ENCODE data around the gene ZBP1. TPM values are rescaled to one million over a fixed set of nuclear protein-coding genes. Genes with fewer than 3 reads are reported as not detected.

ZBP1 gene
- total RNA-seq, 1 experiment from 2014 or later: 2.9 TPM

DNA sequence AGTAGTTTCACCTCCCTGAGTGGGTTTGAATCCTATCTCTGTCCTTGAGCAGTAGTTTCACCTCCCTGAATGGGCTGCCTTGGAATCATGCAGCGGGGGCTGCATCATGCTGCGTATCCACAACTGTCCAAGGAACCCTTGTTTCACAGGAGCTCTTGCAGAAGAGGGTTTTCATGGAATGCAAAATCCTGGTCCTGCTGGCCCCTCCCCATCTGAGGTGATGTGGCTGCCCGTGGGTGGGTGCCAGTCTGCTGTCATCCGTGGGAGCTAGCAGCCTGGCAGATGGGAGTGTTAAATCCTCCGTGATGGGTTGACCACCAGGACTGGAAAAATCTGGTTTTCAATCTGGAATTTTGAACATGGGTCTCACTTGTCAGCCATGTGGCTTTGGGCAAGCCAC lies 21.7 kb downstream of the ZBP1 start:
- Mint-ChIP-seq H3K36me3 (ENCODE audit: insufficient read depth, unreplicated experiment) (peaks cover 4% of the 10 kb centered on the region), H3K27ac (ENCODE audit: unreplicated experiment) (no peak overlapping the region), H3K4me1 (ENCODE audit: low read depth, unreplicated experiment) (peaks cover 24% of the 10 kb centered on the region), H3K4me3 (ENCODE audit: low read depth, unreplicated experiment) (no peak overlapping the region), H3K27me3 (ENCODE audit: unreplicated experiment) (peaks cover 9% of the 10 kb centered on the region), H3K9me3 (ENCODE audit: low read depth, unreplicated experiment) (no peaks in the 10 kb centered on the region)
- DNase-seq: no peak
- CTCF ChIA-PET: interaction anchor here (1.0 to 1.1 kb wide), 2 partner anchors 12 to 611 kb away, joined by 3 read pairs; no protein-coding TSS in a partner anchor
- intact Hi-C loops (cut with micrococcal nuclease; ENCODE audit: unreplicated experiment): loop anchor here (10.0 kb wide), 1 partner anchor 214 kb away; no protein-coding TSS in a partner anchor
- BruUV-seq (replicated peaks): no TSS peak
- TF ChIP-seq, protein P1, sequence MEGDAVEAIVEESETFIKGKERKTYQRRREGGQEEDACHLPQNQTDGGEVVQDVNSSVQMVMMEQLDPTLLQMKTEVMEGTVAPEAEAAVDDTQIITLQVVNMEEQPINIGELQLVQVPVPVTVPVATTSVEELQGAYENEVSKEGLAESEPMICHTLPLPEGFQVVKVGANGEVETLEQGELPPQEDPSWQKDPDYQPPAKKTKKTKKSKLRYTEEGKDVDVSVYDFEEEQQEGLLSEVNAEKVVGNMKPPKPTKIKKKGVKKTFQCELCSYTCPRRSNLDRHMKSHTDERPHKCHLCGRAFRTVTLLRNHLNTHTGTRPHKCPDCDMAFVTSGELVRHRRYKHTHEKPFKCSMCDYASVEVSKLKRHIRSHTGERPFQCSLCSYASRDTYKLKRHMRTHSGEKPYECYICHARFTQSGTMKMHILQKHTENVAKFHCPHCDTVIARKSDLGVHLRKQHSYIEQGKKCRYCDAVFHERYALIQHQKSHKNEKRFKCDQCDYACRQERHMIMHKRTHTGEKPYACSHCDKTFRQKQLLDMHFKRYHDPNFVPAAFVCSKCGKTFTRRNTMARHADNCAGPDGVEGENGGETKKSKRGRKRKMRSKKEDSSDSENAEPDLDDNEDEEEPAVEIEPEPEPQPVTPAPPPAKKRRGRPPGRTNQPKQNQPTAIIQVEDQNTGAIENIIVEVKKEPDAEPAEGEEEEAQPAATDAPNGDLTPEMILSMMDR (IDR thresholded peaks at IDR 0.05; ENCODE audit: unreplicated experiment): no peak

DNA sequence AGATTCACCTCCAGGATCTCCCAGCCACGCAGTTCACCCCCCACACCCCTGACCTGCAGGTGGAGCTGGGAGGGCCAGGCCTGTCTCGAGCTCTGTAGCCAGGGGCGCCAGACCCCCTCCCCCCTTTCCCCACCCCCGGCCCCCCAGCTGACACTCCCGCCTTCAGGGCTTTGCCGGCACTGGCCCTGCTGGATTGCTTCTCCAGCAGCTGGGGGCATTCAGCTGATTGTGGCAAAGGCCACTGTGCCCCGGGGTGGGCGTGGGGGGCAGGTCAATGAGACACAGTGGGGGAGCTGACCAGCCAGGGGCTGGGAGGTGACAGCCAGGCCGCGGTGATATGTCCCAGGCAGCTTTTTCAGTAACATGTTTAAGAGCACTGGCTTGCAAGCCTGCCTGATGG lies 22.2 kb downstream of the ZBP1 start:
- no peak overlapping the region for H3K4me3 Mint-ChIP-seq (ENCODE audit: low read depth, unreplicated experiment)
- peaks cover 4% of the 10 kb centered on the region for H3K36me3 Mint-ChIP-seq (ENCODE audit: insufficient read depth, unreplicated experiment)
- no peak for DNase-seq
- H3K27ac Mint-ChIP-seq (ENCODE audit: unreplicated experiment): no peak overlapping the region
- TF ChIP-seq, protein P1 (IDR thresholded peaks at IDR 0.05; ENCODE audit: unreplicated experiment): no peak
- intact Hi-C loops (cut with micrococcal nuclease; ENCODE audit: unreplicated experiment): loop anchor here (10.0 kb wide), 1 partner anchor 213 kb away; no protein-coding TSS in a partner anchor
- peaks cover 28% of the 10 kb centered on the region for H3K4me1 Mint-ChIP-seq (ENCODE audit: low read depth, unreplicated experiment)
- CTCF ChIA-PET: interaction anchor here (1.0 kb wide), 1 partner anchor 611 kb away, joined by 3 read pairs; no protein-coding TSS in a partner anchor
- H3K27me3 Mint-ChIP-seq (ENCODE audit: unreplicated experiment): peaks cover 13% of the 10 kb centered on the region
- H3K9me3 Mint-ChIP-seq (ENCODE audit: low read depth, unreplicated experiment): no peaks in the 10 kb centered on the region
- BruUV-seq (replicated peaks): no TSS peak

DNA sequence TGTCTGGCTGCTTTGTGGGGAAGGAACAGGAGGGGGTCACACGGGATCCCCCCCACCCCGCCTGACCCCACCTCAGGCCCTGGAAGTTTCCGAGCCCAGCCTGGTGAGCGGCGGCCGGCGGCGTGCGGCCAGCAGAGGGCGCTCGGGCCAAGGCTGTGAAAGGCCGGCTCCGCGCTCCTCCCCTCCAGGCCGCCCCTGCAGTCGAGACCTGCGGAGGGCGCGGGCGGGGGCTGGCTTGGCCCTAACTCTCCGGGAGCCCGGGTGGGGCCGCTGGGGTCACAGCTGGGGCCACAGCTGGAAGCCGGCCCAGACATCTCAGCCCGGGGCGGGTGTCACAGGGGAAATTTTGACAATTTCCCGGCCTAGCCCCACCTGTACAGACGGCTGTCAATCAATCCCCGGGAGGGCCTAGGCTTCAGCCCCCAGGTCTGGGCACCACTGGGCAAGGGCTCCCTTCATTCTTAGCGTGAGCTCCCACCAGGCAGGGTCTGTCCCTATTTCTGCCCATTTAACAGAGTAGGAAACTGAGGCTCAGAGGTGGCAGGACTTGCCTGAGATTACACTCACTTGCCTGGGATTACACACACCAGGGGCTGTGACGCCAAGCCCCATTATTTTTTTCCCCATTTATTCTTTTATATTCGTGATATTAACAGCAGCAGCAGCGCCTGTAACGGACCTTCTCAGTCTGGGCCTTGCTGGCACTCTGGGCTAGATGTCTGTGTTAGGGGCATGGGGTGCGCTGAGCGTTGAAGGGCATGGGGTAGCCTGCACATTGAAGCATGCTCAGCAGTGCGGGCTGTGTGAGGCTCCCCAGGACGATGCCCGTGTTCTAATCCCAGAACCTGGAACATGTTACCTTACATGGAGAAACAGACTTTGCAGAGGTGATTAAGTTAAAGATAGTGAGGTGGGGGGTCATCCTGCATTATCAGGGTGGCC lies 23.0 kb downstream of the ZBP1 start:
- peaks cover 20% of the 10 kb centered on the region for H3K27me3 Mint-ChIP-seq (ENCODE audit: unreplicated experiment)
- no peak overlapping the region for H3K27ac Mint-ChIP-seq (ENCODE audit: unreplicated experiment)
- no TSS peak for BruUV-seq (replicated peaks)
- CTCF ChIA-PET: interaction anchor here (1.0 to 3.1 kb wide), 4 partner anchors 84 to 623 kb away, joined by 3 to 18 read pairs (median 4); no protein-coding TSS in a partner anchor
- H3K36me3 Mint-ChIP-seq (ENCODE audit: insufficient read depth, unreplicated experiment): peaks cover 4% of the 10 kb centered on the region
- peak overlapping the region; percentile 28 for H3K4me3 Mint-ChIP-seq (ENCODE audit: low read depth, unreplicated experiment)
- TF ChIP-seq, protein P1 (IDR thresholded peaks at IDR 0.05; ENCODE audit: unreplicated experiment): peak; percentile 96
- intact Hi-C loops (cut with micrococcal nuclease; ENCODE audit: unreplicated experiment): loop anchor here (1.0 to 10.0 kb wide), 2 partner anchors 212 to 612 kb away; no protein-coding TSS in a partner anchor
- no peaks in the 10 kb centered on the region for H3K9me3 Mint-ChIP-seq (ENCODE audit: low read depth, unreplicated experiment)
- peaks cover 29% of the 10 kb centered on the region for H3K4me1 Mint-ChIP-seq (ENCODE audit: low read depth, unreplicated experiment)
- DNase-seq: peak; percentile 90

DNA sequence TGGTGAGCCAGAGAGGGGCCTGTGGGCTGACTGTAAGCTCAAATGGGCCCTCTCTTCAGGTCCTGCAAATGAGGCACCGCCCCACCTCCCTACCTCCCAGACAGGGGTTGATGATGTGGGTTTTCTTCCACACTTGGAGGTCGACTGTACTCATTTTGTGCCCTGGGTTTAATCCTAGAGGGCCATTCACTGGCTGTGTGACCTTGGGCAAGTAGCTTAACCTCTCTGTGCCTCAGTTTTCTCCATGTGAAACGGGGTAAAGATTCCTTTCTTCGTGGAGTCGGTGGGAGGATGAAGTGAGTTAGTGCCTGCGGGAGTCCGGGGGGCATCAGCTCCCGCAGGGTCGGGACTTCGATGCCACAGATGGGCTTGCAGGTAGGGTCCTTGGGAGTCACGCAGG lies 23.9 kb downstream of the ZBP1 start:
- BruUV-seq (replicated peaks): no TSS peak
- Mint-ChIP-seq H3K36me3 (ENCODE audit: insufficient read depth, unreplicated experiment) (peaks cover 4% of the 10 kb centered on the region), H3K9me3 (ENCODE audit: low read depth, unreplicated experiment) (no peaks in the 10 kb centered on the region), H3K27ac (ENCODE audit: unreplicated experiment) (no peak overlapping the region), H3K27me3 (ENCODE audit: unreplicated experiment) (peaks cover 29% of the 10 kb centered on the region), H3K4me1 (ENCODE audit: low read depth, unreplicated experiment) (peaks cover 29% of the 10 kb centered on the region), H3K4me3 (ENCODE audit: low read depth, unreplicated experiment) (peak overlapping the region; percentile 28)
- CTCF ChIA-PET: interaction anchor here (0.6 to 3.1 kb wide), 6 partner anchors 26 to 1028 kb away, joined by 3 to 18 read pairs (median 4); no protein-coding TSS in a partner anchor
- no peak for DNase-seq
- TF ChIP-seq, protein P1 (IDR thresholded peaks at IDR 0.05; ENCODE audit: unreplicated experiment): no peak
- intact Hi-C loops (cut with micrococcal nuclease; ENCODE audit: unreplicated experiment): loop anchor here (10.0 kb wide), 1 partner anchor 212 kb away; no protein-coding TSS in a partner anchor

All from Calu3 (cell line).